DOHH2 (cell line): ENCODE data around the gene OSBPL2.

Source experiments
- H3F3A ChIP-seq: fragments of 200-600 bp; sonication (generic), shearing (Covaris generic); 2 replicates; pipeline ENCODE4 v1.6.0; 2016; ENCODE audit warnings: antibody characterized with exemption, mild to moderate bottlenecking; ENCODE audit not compliant: control insufficient read depth, insufficient read depth
- H3K27ac ChIP-seq: fragments of 200-600 bp; sonication (generic); 2 replicates; pipeline ENCODE4 v1.5.1; 2014; ENCODE audit warnings: low read depth, mild to moderate bottlenecking, low read length, moderate library complexity
- H3K27me3 ChIP-seq: fragments of 200-600 bp; sonication (generic); 2 replicates; pipeline ENCODE4 v1.6.1; 2014; ENCODE audit warnings: mild to moderate bottlenecking, low read length, mixed read lengths; ENCODE audit not compliant: control insufficient read depth
- H3K36me3 ChIP-seq: fragments of 200-600 bp; sonication (generic); 2 replicates; pipeline ENCODE4 v1.6.1; 2014; ENCODE audit warnings: mild to moderate bottlenecking, low read length, moderate library complexity, mixed read lengths; ENCODE audit not compliant: control insufficient read depth
- H3K4me1 ChIP-seq: fragments of 200-600 bp; sonication (generic); 2 replicates; pipeline ENCODE4 v1.6.1; 2014; ENCODE audit warnings: mild to moderate bottlenecking, low read length, mixed read lengths; ENCODE audit not compliant: control insufficient read depth
- H3K4me2 ChIP-seq: fragments of 200-600 bp; sonication (generic); 2 replicates; pipeline ENCODE4 v1.6.0; 2014; ENCODE audit warnings: mild to moderate bottlenecking, low read length, moderate library complexity
- H3K4me3 ChIP-seq: fragments of 200-600 bp; sonication (generic); 2 replicates; pipeline ENCODE4 v1.5.1; 2014; ENCODE audit warnings: mild to moderate bottlenecking, low read length, mixed read lengths
- H3K79me2 ChIP-seq: fragments of 200-600 bp; sonication (generic); 2 replicates; pipeline ENCODE4 v1.6.1; 2014; ENCODE audit warnings: mild to moderate bottlenecking, low read length, mixed read lengths; ENCODE audit not compliant: control insufficient read depth
- H3K9me2 ChIP-seq: fragments of 200-600 bp; sonication (generic); replicated peaks from 2 replicates; pipeline ENCODE4 v1.6.1; 2014; ENCODE audit warnings: mild to moderate bottlenecking, low read length, mixed read lengths; ENCODE audit not compliant: control insufficient read depth
- H3K9me3 ChIP-seq: fragments of 200-600 bp; sonication (generic); 2 replicates; pipeline ENCODE4 v1.6.1; 2014; ENCODE audit warnings: antibody characterized with exemption, low read length, mixed read lengths; ENCODE audit not compliant: control insufficient read depth, insufficient read depth
- H4K20me1 ChIP-seq: fragments of 200-600 bp; sonication (generic); 2 replicates; pipeline ENCODE4 v1.6.0; 2014; ENCODE audit warnings: low read depth, mild to moderate bottlenecking, antibody characterized with exemption, low read length, moderate library complexity; ENCODE audit not compliant: control insufficient read depth, insufficient read depth
- CTCF ChIP-seq: fragments of 200-600 bp; sonication (generic); IDR thresholded peaks from one replicate; pipeline ENCODE4 v1.5.1; 2014; ENCODE audit warnings: antibody characterized with exemption, mild to moderate bottlenecking, low read depth, low read length; ENCODE audit not compliant: poor library complexity, severe bottlenecking
- EZH2phosphoT487 ChIP-seq: fragments of 200-600 bp; sonication (generic); IDR thresholded peaks from 2 replicates; pipeline ENCODE4 v1.6.1; 2017; ENCODE audit warnings: borderline replicate concordance, mild to moderate bottlenecking, antibody characterized with exemption, low read length, moderate library complexity, mixed read lengths

OSBPL2 gene

GRCh38 chr20:62315773-62316172, 77.5 kb downstream of the OSBPL2 start:
- TF ChIP-seq CTCF (no peak), EZH2phosphoT487 (no peak)
- no peak overlapping the region for H3K4me3 ChIP-seq
- H3K9me3 ChIP-seq, result no peaks in the 10 kb centered on the region
- H3K36me3 ChIP-seq, result peaks cover 19% of the 10 kb centered on the region
- H3K4me2 ChIP-seq, result no peak overlapping the region
- H3K4me1 ChIP-seq, result no peaks in the 10 kb centered on the region
- no peaks in the 10 kb centered on the region for H3K9me2 ChIP-seq
- H3K79me2 ChIP-seq, result no peaks in the 10 kb centered on the region
- H4K20me1 ChIP-seq, result peaks cover 2% of the 10 kb centered on the region; the same call in 1 of the 2 replicates
- H3K27me3 ChIP-seq, result no peaks in the 10 kb centered on the region
- H3F3A ChIP-seq, result no peaks in the 10 kb centered on the region; the same call in 1 of the 2 replicates
- no peak overlapping the region for H3K27ac ChIP-seq

GRCh38 chr20:62316331-62317166, 78.2 kb downstream of the OSBPL2 start:
- Histone ChIP-seq H3F3A (no peaks in the 10 kb centered on the region; the same call in 1 of the 2 replicates), H3K27ac (no peak overlapping the region), H4K20me1 (peaks cover 2% of the 10 kb centered on the region; the same call in 1 of the 2 replicates)

GRCh38 chr20:62317167-62317655, 78.9 kb downstream of the OSBPL2 start:
- peaks cover 24% of the 10 kb centered on the region for H3K36me3 ChIP-seq
- H3F3A ChIP-seq, result no peaks in the 10 kb centered on the region; the same call in 1 of the 2 replicates
- no peak overlapping the region for H3K27ac ChIP-seq
- no peaks in the 10 kb centered on the region for H3K27me3 ChIP-seq
- H3K9me2 ChIP-seq, result no peaks in the 10 kb centered on the region
- no peaks in the 10 kb centered on the region for H3K79me2 ChIP-seq
- H3K4me2 ChIP-seq, result no peak overlapping the region
- H3K4me3 ChIP-seq, result no peak overlapping the region
- H4K20me1 ChIP-seq, result peaks cover 2% of the 10 kb centered on the region; the same call in 1 of the 2 replicates
- TF ChIP-seq EZH2phosphoT487 (no peak), CTCF (no peak)
- no peaks in the 10 kb centered on the region for H3K4me1 ChIP-seq
- H3K9me3 ChIP-seq, result no peaks in the 10 kb centered on the region

More at GRCh38 chr20:62316331-62317166, 78.2 kb downstream of the OSBPL2 start:
- Histone ChIP-seq H3K79me2 (no peaks in the 10 kb centered on the region), H3K9me3 (no peaks in the 10 kb centered on the region), H3K9me2 (no peaks in the 10 kb centered on the region), H3K4me1 (no peaks in the 10 kb centered on the region), H3K27me3 (no peaks in the 10 kb centered on the region), H3K36me3 (peaks cover 20% of the 10 kb centered on the region), H3K4me2 (no peak overlapping the region), H3K4me3 (no peak overlapping the region)
- no peak for TF ChIP-seq CTCF
- TF ChIP-seq EZH2phosphoT487, result no peak
